ENCODE measurements around the gene METTL16. TPM values are rescaled to one million over a fixed set of nuclear protein-coding genes. Genes with fewer than 3 reads are reported as not detected.

The METTL16 gene
- total and polyA plus RNA-seq, 12 donors, result 9.9 to 31.9 (median 26.5) TPM

- H3K4me3 ChIP-seq, result no peak overlapping the region
- WGBS, 2 donors, result 91 to 92% methylated on average over 19 of the region's 19 CpGs
Observed at GRCh38 chr17:2375406-2375805, 136.3 kb downstream of the METTL16 start.

GRCh38 chr17:2374549-2375285, 137.0 kb downstream of the METTL16 start:
- peaks cover 0 to 91% (median 10%) of the 10 kb centered on the region in 9 donors for H3K36me3 ChIP-seq
- H3K27ac ChIP-seq, result no peak overlapping the region
- no peak overlapping the region for H3K4me3 ChIP-seq
- no peaks in the 10 kb centered on the region for H3K27me3 ChIP-seq
- intact Hi-C loops (cut with DNase I), result no loop called here
- DNase-seq, result no peak
- no peak for ATAC-seq
- no peaks in the 10 kb centered on the region for H3K9me3 ChIP-seq
- TF ChIP-seq CTCF (IDR thresholded peaks at IDR 0.05), result no peak
- peaks cover 0 to 5% (median 0%) of the 10 kb centered on the region in 9 donors for H3K4me1 ChIP-seq
- WGBS, 2 donors, result 88% methylated on average over 11 of the region's 11 CpGs

More at GRCh38 chr17:2375406-2375805, 136.3 kb downstream of the METTL16 start:
- Histone ChIP-seq H3K27ac (no peak overlapping the region), H3K27me3 (no peaks in the 10 kb centered on the region), H3K4me1 (no peaks in the 10 kb centered on the region), H3K9me3 (no peaks in the 10 kb centered on the region), H3K36me3 (peaks cover 0 to 95% (median 11%) of the 10 kb centered on the region in 9 donors)
- DNase-seq (no peak), ATAC-seq (no peak)
- no peak for TF ChIP-seq CTCF (IDR thresholded peaks at IDR 0.05)
- intact Hi-C loops (cut with DNase I), result no loop called here

- no peak for ATAC-seq
- TF ChIP-seq CTCF (IDR thresholded peaks at IDR 0.05), result no peak
- Histone ChIP-seq H3K4me1 (peaks cover 10 to 20% (median 13%) of the 10 kb centered on the region in 9 donors), H3K27me3 (no peaks in the 10 kb centered on the region), H3K4me3 (no peak overlapping the region), H3K36me3 (peaks cover 0 to 76% (median 8%) of the 10 kb centered on the region in 9 donors), H3K27ac (no peak overlapping the region), H3K9me3 (no peaks in the 10 kb centered on the region)
- intact Hi-C loops (cut with DNase I), result no loop called here
- 96% methylated on average over 18 of the region's 18 CpGs for WGBS, 2 donors
- DNase-seq, result no peak
Observed at GRCh38 chr17:2373179-2373578, 138.5 kb downstream of the METTL16 start.

GRCh38 chr17:2372681-2373080, 139.0 kb downstream of the METTL16 start:
- no peak for TF ChIP-seq CTCF (IDR thresholded peaks at IDR 0.05)
- Histone ChIP-seq H3K27me3 (no peaks in the 10 kb centered on the region), H3K4me3 (no peak overlapping the region), H3K4me1 (peaks cover 12 to 25% (median 18%) of the 10 kb centered on the region in 9 donors), H3K36me3 (peaks cover 0 to 71% (median 3%) of the 10 kb centered on the region in 9 donors), H3K9me3 (no peaks in the 10 kb centered on the region), H3K27ac (no peak overlapping the region)
- 86 to 92% methylated on average over 16 of the region's 16 CpGs for WGBS, 2 donors
- intact Hi-C loops (cut with DNase I), result no loop called here
- DNase-seq (no peak), ATAC-seq (no peak)

Measured in heart right ventricle (tissue), 16 donors.